Calu3 (cell line): ENCODE measurements around the gene VPS13C. TPM values are rescaled to one million over a fixed set of nuclear protein-coding genes. Genes with fewer than 3 reads are reported as not detected.

Source experiments
- BruUV-seq: library from RNA; stranded (reverse); fragments of 400-500 nt; replicated peaks from 2 replicates; lab custom pipeline; 2021; lab: Mats Ljungman, UMichigan
- CTCF ChIA-PET: fragments of 300-600 bp; sonication (Branson Sonifier 250); formaldehyde crosslinking; loops from one replicate; lab custom pipeline; 2022; ENCODE audit warnings: antibody characterized with exemption; lab: Charles Lee
- DNase-seq: peaks from one replicate; pipeline ENCODE4 v3.0.0; 2022
- H3K27ac Mint-ChIP-seq: one replicate; pipeline ENCODE4 v1.8.0; 2022; ENCODE audit warnings: mixed read lengths; ENCODE audit not compliant: unreplicated experiment
- H3K27me3 Mint-ChIP-seq: one replicate; pipeline ENCODE4 v1.8.0; 2022; ENCODE audit warnings: mixed read lengths; ENCODE audit not compliant: unreplicated experiment
- H3K36me3 Mint-ChIP-seq: one replicate; pipeline ENCODE4 v1.8.0; 2022; ENCODE audit warnings: mild to moderate bottlenecking, moderate library complexity, mixed read lengths; ENCODE audit not compliant: insufficient read depth, unreplicated experiment
- H3K4me1 Mint-ChIP-seq: one replicate; pipeline ENCODE4 v1.8.0; 2022; ENCODE audit warnings: mild to moderate bottlenecking, low read depth, mixed read lengths; ENCODE audit not compliant: unreplicated experiment
- H3K4me3 Mint-ChIP-seq: one replicate; pipeline ENCODE4 v1.8.0; 2022; ENCODE audit warnings: mild to moderate bottlenecking, low read depth, moderate library complexity, mixed read lengths; ENCODE audit not compliant: unreplicated experiment
- H3K9me3 Mint-ChIP-seq: one replicate; pipeline ENCODE4 v1.8.0; 2022; ENCODE audit warnings: low read depth, mixed read lengths; ENCODE audit not compliant: unreplicated experiment
- intact Hi-C: fragments of 100-400 bp; cut with micrococcal nuclease; formaldehyde crosslinking; loops from one replicate; pipeline ENCODE4 v1.10.0; 2022; ENCODE audit not compliant: unreplicated experiment
- total RNA-seq: library from RNA; stranded (reverse); gene quantifications from 2 replicates; pipeline ENCODE4 v1.2.3, GENCODE V29; 2022
- TF ChIP-seq, protein P1 (sequence below): fragments of 200-600 bp; IDR thresholded peaks from one replicate; pipeline ENCODE4 v1.8.0; 2022; ENCODE audit warnings: antibody characterized with exemption; ENCODE audit not compliant: unreplicated experiment

Gene VPS13C
- total RNA-seq, 1 experiment from 2014 or later: 99.9 TPM

DNA sequence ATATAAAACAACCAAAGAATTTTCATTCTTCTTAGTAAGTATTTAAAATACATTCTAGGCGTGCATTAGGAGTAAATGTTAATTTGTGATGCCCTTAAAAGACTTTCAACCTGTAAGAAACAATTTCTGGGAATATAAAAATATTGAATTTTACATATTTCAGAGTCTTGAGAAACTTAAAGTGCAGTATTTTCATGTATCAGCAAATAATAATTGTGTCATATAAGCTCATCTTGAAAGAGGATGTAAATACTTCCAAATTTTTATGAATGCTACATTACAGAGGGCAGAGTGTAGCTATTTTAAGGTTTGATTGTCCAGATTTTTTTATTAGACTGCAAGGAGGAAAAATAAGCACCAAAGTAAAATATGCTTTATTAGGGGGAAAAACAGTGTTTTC lies 207.1 kb downstream of the VPS13C start:
- no peaks in the 10 kb centered on the region for H3K4me1 Mint-ChIP-seq
- no TSS peak for BruUV-seq
- CTCF ChIA-PET: no interaction called here
- H3K9me3 Mint-ChIP-seq: no peaks in the 10 kb centered on the region
- intact Hi-C loops: no loop called here
- H3K27ac Mint-ChIP-seq: no peak overlapping the region
- DNase-seq: no peak
- no peak overlapping the region for H3K4me3 Mint-ChIP-seq
- TF ChIP-seq, protein P1, sequence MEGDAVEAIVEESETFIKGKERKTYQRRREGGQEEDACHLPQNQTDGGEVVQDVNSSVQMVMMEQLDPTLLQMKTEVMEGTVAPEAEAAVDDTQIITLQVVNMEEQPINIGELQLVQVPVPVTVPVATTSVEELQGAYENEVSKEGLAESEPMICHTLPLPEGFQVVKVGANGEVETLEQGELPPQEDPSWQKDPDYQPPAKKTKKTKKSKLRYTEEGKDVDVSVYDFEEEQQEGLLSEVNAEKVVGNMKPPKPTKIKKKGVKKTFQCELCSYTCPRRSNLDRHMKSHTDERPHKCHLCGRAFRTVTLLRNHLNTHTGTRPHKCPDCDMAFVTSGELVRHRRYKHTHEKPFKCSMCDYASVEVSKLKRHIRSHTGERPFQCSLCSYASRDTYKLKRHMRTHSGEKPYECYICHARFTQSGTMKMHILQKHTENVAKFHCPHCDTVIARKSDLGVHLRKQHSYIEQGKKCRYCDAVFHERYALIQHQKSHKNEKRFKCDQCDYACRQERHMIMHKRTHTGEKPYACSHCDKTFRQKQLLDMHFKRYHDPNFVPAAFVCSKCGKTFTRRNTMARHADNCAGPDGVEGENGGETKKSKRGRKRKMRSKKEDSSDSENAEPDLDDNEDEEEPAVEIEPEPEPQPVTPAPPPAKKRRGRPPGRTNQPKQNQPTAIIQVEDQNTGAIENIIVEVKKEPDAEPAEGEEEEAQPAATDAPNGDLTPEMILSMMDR: no peak
- no peaks in the 10 kb centered on the region for H3K27me3 Mint-ChIP-seq
- peaks cover 15% of the 10 kb centered on the region for H3K36me3 Mint-ChIP-seq

DNA sequence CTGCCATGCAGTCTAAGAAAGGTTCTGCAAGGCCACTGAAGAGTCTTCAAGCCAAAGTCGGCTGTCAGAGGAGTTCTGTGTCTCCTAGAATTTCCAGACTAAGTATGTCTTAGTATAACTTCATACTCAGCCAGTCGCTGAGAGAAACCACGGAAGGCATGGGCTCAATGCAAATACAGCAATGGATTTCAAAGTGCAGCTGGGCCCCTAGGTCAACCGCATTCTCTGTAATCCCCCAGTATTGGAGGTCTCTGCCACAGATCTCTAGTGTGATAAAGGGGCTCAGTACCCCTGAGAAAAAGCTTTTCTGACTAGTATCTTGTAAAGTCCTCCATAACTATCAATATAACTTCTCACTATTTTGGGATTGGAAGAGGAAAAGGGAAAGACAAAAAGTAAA lies 208.3 kb downstream of the VPS13C start:
- TF ChIP-seq, protein P1: no peak
- Mint-ChIP-seq H3K36me3 (peaks cover 15% of the 10 kb centered on the region), H3K4me1 (no peaks in the 10 kb centered on the region), H3K9me3 (no peaks in the 10 kb centered on the region), H3K27me3 (no peaks in the 10 kb centered on the region), H3K27ac (no peak overlapping the region), H3K4me3 (no peak overlapping the region)
- CTCF ChIA-PET: no interaction called here
- no peak for DNase-seq
- no TSS peak for BruUV-seq
- intact Hi-C loops: no loop called here

DNA sequence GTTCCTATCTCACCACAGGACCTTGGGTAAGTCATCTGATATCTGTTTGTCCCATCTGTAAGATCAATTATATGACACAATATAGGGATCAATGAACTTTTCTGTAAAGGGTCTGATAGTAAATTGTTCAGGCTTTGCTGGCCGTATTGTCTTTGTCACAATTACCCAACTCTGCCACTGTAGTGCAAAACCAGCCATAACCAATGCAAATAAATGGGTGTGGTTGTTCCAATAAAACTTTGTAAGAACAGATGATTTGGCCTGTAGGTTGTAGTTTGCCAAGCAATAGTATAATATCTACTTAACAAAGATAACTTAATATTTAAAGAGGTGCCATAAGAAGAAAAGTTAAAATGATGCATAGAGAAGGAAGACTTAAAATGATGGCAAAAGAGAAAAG lies 210.8 kb downstream of the VPS13C start:
- intact Hi-C loops: no loop called here
- H3K4me3 Mint-ChIP-seq: no peak overlapping the region
- no TSS peak for BruUV-seq
- CTCF ChIA-PET: no interaction called here
- H3K27me3 Mint-ChIP-seq: no peaks in the 10 kb centered on the region
- peaks cover 7% of the 10 kb centered on the region for H3K36me3 Mint-ChIP-seq
- H3K4me1 Mint-ChIP-seq: no peaks in the 10 kb centered on the region
- TF ChIP-seq, protein P1: no peak
- H3K9me3 Mint-ChIP-seq: no peaks in the 10 kb centered on the region
- DNase-seq: no peak
- no peak overlapping the region for H3K27ac Mint-ChIP-seq

DNA sequence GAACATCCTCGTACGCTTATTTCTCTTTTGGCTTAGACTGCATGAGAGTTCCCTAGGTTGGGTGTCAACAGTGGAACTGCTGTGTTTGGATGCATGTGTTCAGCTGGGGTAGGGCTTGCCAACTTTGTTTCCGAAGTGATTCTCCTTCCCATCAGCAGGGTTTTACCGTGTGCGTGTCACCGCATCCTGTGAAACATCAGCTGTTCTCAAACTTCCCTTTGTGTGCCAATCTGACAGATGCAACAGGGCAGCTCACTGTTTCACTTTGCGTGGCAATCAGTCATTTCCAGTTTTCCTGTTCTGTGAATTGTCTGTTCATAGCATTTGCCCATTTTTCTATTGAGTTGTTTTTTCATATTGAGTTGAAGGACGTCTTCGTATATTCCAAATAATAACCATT lies 218.8 kb downstream of the VPS13C start:
- no peak overlapping the region for H3K27ac Mint-ChIP-seq
- TF ChIP-seq, protein P1: no peak
- H3K9me3 Mint-ChIP-seq: no peaks in the 10 kb centered on the region
- CTCF ChIA-PET: interaction anchor here (0.6 kb wide), 1 partner anchor 643 kb away, joined by 4 read pairs; no protein-coding TSS in a partner anchor
- H3K27me3 Mint-ChIP-seq: peaks cover 43% of the 10 kb centered on the region
- no TSS peak for BruUV-seq
- peaks cover 12% of the 10 kb centered on the region for H3K4me1 Mint-ChIP-seq
- no peaks in the 10 kb centered on the region for H3K36me3 Mint-ChIP-seq
- no peak for DNase-seq
- intact Hi-C loops: no loop called here
- H3K4me3 Mint-ChIP-seq: no peak overlapping the region
